Measurements from ENCODE around the gene PYGM.

GRCh38 chr11:64715110-64715509, 44.7 kb downstream of the PYGM start:
- TF ChIP-seq CTCF (conservative IDR thresholded peaks at IDR 0.05) = no peak
- TF ChIP-seq EZH2 (IDR thresholded peaks at IDR 0.05; ENCODE audit: low read depth) = no peak
